GM19467 (cell line): Measurements from ENCODE around the gene HLA-B.
"Not testable (repeated sequence)": the region's sequence is repeated elsewhere in the genome, so short reads cannot be mapped to it uniquely, and the experiment has no call there.

Experiments
- ATAC-seq: cut with Tn5 transposase; IDR thresholded peaks from one replicate; pipeline ENCODE4 v1.9.1; 2021; ENCODE audit warnings: mild to moderate bottlenecking, moderate library complexity; ENCODE audit not compliant: unreplicated experiment

HLA-B gene

GRCh38 chr6:31385041-31385440, 28.1 kb upstream of the HLA-B start:
- no peak for ATAC-seq

- no peak for ATAC-seq
Observed at GRCh38 chr6:31383149-31383548, 26.2 kb upstream of the HLA-B start.

GRCh38 chr6:31381666-31382065, 24.7 kb upstream of the HLA-B start:
- ATAC-seq, result no peak

- no peak for ATAC-seq
Observed at GRCh38 chr6:31379850-31380249, 22.9 kb upstream of the HLA-B start.

- ATAC-seq, result no peak
Observed at GRCh38 chr6:31378721-31379103, 21.7 kb upstream of the HLA-B start.

- no peak for ATAC-seq
Observed at GRCh38 chr6:31378062-31378720, 21.2 kb upstream of the HLA-B start.

GRCh38 chr6:31377029-31377428, 20.1 kb upstream of the HLA-B start:
- ATAC-seq, result no peak

- no peak for ATAC-seq
Observed at GRCh38 chr6:31375699-31376098, 18.7 kb upstream of the HLA-B start.

GRCh38 chr6:31374118-31374517, 17.1 kb upstream of the HLA-B start:
- ATAC-seq, result not testable (repeated sequence)

GRCh38 chr6:31368461-31368860, 11.5 kb upstream of the HLA-B start:
- no peak for ATAC-seq

GRCh38 chr6:31366693-31367470, 9.9 kb upstream of the HLA-B start:
- no peak for ATAC-seq

- ATAC-seq, result no peak
Observed at GRCh38 chr6:31365864-31366263, 8.9 kb upstream of the HLA-B start.

GRCh38 chr6:31363811-31364210, 6.8 kb upstream of the HLA-B start:
- no peak for ATAC-seq

- no peak for ATAC-seq
Observed at GRCh38 chr6:31362751-31363150, 5.8 kb upstream of the HLA-B start.

GRCh38 chr6:31359581-31359980, 2.6 kb upstream of the HLA-B start:
- ATAC-seq, result no peak

- ATAC-seq, result no peak
Observed at GRCh38 chr6:31358302-31358701, 1.3 kb upstream of the HLA-B start.

GRCh38 chr6:31357886-31358285, 907 bp upstream of the HLA-B start:
- no peak for ATAC-seq

GRCh38 chr6:31356216-31356945, 598 bp downstream of the HLA-B start:
- no peak for ATAC-seq

GRCh38 chr6:31355583-31355948, 1.4 kb downstream of the HLA-B start:
- no peak for ATAC-seq

GRCh38 chr6:31354864-31355582, 2.0 kb downstream of the HLA-B start:
- no peak for ATAC-seq

- no peak for ATAC-seq
Observed at GRCh38 chr6:31354158-31354863, 2.7 kb downstream of the HLA-B start.
